ENCODE results near the gene MED9. TPM values are rescaled to one million over a fixed set of nuclear protein-coding genes. Genes with fewer than 3 reads are reported as not detected.

Gene MED9
- total and polyA plus RNA-seq, 4 donors = 6.4 to 12.5 (median 8.8) TPM

DNA sequence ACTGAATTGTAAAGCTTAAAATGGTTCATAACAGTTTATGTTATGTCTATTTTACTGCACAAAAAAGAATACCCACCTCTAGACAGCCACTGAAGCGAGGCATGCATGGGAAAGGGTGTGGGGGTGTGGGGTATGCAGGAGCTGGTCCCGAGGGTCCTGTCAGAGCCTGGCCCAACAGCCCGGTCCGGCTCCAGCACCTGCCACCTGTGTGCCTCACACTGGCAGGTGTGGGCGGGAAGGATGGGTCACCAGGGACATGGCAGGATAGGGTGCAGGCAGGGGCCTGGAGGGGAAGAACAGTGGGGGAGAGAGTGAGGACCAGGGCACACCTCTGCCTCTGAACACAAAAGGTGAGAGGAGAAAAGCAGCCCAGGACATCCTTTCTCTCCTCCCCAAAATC is 42.2 kb downstream of the MED9 start:
- no peaks in the 10 kb centered on the region for H3K27me3 ChIP-seq (ENCODE audit: control insufficient read depth in 4 of 4, insufficient read depth in 4 of 4, low read length in 3 of 4)
- 90% methylated on average over 5 of the region's 5 CpGs for WGBS
- TF ChIP-seq HNF4G (IDR thresholded peaks at IDR 0.05) (no peak), GABPA (IDR thresholded peaks at IDR 0.05 in 1 of 2, conservative IDR thresholded peaks at IDR 0.05 in 1 of 2) (no peak), RXRA (IDR thresholded peaks at IDR 0.05) (no peak)
- no peaks in the 10 kb centered on the region for H3K9me3 ChIP-seq (ENCODE audit: control insufficient read depth in 4 of 4, low read length in 3 of 4)
- no peak overlapping the region for H3K4me3 ChIP-seq (ENCODE audit: low read depth in 1 of 3, low read length in 3 of 3)
- H3K9ac ChIP-seq (ENCODE audit: low read depth in 1 of 2, low read length in 2 of 2) = no peak overlapping the region
- H3K36me3 ChIP-seq (ENCODE audit: control insufficient read depth in 4 of 4, insufficient read depth in 3 of 4, low read depth in 1 of 4, low read length in 3 of 4) = peaks cover 0 to 32% (median 8%) of the 10 kb centered on the region in 4 donors
- H3K4me1 ChIP-seq (ENCODE audit: control insufficient read depth in 4 of 4, insufficient read depth in 4 of 4, low read length in 3 of 4) = peaks cover 3 to 12% (median 8%) of the 10 kb centered on the region in 4 donors
- no peak overlapping the region for H3K27ac ChIP-seq (ENCODE audit: low read depth in 1 of 2, low read length in 2 of 2)
- DNase-seq (ENCODE audit: low spot score) = no peak

DNA sequence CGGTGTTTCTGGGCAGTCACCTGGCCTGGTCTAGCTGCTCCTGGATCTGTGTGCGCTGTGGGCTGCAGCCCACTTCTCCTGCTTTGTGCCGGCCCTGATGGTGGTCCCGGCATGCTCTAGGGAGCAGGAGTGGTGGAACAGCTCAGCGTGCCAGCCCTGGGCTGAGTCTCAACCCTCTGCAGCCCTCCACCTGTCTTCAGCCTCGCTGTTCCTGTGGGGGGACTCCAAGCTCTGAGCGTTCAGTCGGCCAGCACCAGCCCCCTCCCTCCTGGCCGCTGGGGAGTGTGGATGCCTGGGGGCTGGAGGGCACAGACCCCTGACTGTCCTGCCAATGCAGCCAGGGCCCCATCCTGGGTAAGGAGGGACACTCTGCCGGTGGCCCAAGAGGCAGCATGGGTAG is 43.1 kb downstream of the MED9 start:
- Histone ChIP-seq H3K27ac (ENCODE audit: low read depth in 1 of 2, low read length in 2 of 2) (no peak overlapping the region), H3K9me3 (ENCODE audit: control insufficient read depth in 4 of 4, low read length in 3 of 4) (no peaks in the 10 kb centered on the region), H3K4me3 (ENCODE audit: low read depth in 1 of 3, low read length in 3 of 3) (no peak overlapping the region), H3K36me3 (ENCODE audit: control insufficient read depth in 4 of 4, insufficient read depth in 3 of 4, low read depth in 1 of 4, low read length in 3 of 4) (peaks cover 0 to 32% (median 8%) of the 10 kb centered on the region in 4 donors), H3K9ac (ENCODE audit: low read depth in 1 of 2, low read length in 2 of 2) (no peak overlapping the region), H3K27me3 (ENCODE audit: control insufficient read depth in 4 of 4, insufficient read depth in 4 of 4, low read length in 3 of 4) (no peaks in the 10 kb centered on the region), H3K4me1 (ENCODE audit: control insufficient read depth in 4 of 4, insufficient read depth in 4 of 4, low read length in 3 of 4) (peaks cover 3 to 15% (median 10%) of the 10 kb centered on the region in 4 donors)
- no peak for DNase-seq (ENCODE audit: low spot score)
- TF ChIP-seq FOXA2 (IDR thresholded peaks at IDR 0.05) = no peak
- TF ChIP-seq, protein P1, sequence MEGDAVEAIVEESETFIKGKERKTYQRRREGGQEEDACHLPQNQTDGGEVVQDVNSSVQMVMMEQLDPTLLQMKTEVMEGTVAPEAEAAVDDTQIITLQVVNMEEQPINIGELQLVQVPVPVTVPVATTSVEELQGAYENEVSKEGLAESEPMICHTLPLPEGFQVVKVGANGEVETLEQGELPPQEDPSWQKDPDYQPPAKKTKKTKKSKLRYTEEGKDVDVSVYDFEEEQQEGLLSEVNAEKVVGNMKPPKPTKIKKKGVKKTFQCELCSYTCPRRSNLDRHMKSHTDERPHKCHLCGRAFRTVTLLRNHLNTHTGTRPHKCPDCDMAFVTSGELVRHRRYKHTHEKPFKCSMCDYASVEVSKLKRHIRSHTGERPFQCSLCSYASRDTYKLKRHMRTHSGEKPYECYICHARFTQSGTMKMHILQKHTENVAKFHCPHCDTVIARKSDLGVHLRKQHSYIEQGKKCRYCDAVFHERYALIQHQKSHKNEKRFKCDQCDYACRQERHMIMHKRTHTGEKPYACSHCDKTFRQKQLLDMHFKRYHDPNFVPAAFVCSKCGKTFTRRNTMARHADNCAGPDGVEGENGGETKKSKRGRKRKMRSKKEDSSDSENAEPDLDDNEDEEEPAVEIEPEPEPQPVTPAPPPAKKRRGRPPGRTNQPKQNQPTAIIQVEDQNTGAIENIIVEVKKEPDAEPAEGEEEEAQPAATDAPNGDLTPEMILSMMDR (IDR thresholded peaks at IDR 0.05; ENCODE audit: low read depth, low read length, missing input control) = no peak
- TF ChIP-seq EGR1 (IDR thresholded peaks at IDR 0.05; ENCODE audit: low read depth in 2 of 2) = no peak
- TF ChIP-seq, protein P2, sequence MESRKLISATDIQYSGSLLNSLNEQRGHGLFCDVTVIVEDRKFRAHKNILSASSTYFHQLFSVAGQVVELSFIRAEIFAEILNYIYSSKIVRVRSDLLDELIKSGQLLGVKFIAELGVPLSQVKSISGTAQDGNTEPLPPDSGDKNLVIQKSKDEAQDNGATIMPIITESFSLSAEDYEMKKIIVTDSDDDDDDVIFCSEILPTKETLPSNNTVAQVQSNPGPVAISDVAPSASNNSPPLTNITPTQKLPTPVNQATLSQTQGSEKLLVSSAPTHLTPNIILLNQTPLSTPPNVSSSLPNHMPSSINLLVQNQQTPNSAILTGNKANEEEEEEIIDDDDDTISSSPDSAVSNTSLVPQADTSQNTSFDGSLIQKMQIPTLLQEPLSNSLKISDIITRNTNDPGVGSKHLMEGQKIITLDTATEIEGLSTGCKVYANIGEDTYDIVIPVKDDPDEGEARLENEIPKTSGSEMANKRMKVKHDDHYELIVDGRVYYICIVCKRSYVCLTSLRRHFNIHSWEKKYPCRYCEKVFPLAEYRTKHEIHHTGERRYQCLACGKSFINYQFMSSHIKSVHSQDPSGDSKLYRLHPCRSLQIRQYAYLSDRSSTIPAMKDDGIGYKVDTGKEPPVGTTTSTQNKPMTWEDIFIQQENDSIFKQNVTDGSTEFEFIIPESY (IDR thresholded peaks at IDR 0.05) = no peak
- no peak for TF ChIP-seq GABPA (IDR thresholded peaks at IDR 0.05 in 1 of 2, conservative IDR thresholded peaks at IDR 0.05 in 1 of 2)
- no peak for TF ChIP-seq RAD21 (IDR thresholded peaks at IDR 0.05)
- TF ChIP-seq, protein P3, sequence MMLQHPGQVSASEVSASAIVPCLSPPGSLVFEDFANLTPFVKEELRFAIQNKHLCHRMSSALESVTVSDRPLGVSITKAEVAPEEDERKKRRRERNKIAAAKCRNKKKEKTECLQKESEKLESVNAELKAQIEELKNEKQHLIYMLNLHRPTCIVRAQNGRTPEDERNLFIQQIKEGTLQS (IDR thresholded peaks at IDR 0.05) = no peak
- 95% methylated on average over 10 of the region's 10 CpGs for WGBS

DNA sequence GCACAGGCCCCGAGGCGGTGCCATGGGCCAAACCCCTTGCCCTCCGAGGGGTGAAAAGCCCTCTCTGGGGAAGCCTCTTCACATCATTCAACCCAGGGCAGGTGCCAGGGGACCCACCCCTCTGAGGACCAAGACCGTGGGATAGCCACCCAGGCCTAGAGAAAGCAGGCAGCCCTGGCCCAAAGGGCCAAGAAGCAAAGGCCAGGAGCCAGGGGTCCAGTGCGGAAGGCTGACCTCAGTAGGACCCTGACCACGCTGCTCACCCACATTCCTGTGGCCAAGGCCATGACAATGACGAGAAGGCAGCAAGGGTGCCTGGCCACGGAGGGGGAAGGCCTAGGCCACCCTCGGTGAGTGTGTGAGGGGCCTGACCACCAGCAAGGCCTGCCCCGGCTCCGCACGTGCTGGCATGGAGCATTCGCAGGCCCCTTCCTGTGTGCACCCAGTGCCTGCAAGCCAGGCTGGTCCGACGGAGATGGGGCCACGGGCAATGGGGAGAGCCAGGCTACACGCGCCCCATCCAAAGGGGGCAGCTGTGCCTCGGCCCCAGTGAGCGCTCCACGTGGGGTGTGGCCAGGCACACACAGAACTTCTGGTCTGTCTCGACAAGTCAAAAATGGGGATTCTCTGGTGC is 43.9 kb downstream of the MED9 start:
- no peak overlapping the region for H3K9ac ChIP-seq (ENCODE audit: low read depth in 1 of 2, low read length in 2 of 2)
- H3K4me3 ChIP-seq (ENCODE audit: low read depth in 1 of 3, low read length in 3 of 3) = no peak overlapping the region
- TF ChIP-seq YY1 (IDR thresholded peaks at IDR 0.05) (no peak), RAD21 (IDR thresholded peaks at IDR 0.05) (no peak), FOXA1 (IDR thresholded peaks at IDR 0.05) (no peak), TAF1 (conservative IDR thresholded peaks at IDR 0.05) (no peak), JUND (IDR thresholded peaks at IDR 0.05) (no peak), HNF4A (conservative IDR thresholded peaks at IDR 0.05) (no peak), GABPA (IDR thresholded peaks at IDR 0.05 in 1 of 2, conservative IDR thresholded peaks at IDR 0.05 in 1 of 2) (no peak), NR2F2 (IDR thresholded peaks at IDR 0.05) (no peak), EGR1 (IDR thresholded peaks at IDR 0.05; ENCODE audit: low read depth in 2 of 2) (no peak), RXRA (IDR thresholded peaks at IDR 0.05) (no peak), HNF4G (IDR thresholded peaks at IDR 0.05) (no peak), FOXA2 (IDR thresholded peaks at IDR 0.05) (no peak)
- TF ChIP-seq, protein P4, sequence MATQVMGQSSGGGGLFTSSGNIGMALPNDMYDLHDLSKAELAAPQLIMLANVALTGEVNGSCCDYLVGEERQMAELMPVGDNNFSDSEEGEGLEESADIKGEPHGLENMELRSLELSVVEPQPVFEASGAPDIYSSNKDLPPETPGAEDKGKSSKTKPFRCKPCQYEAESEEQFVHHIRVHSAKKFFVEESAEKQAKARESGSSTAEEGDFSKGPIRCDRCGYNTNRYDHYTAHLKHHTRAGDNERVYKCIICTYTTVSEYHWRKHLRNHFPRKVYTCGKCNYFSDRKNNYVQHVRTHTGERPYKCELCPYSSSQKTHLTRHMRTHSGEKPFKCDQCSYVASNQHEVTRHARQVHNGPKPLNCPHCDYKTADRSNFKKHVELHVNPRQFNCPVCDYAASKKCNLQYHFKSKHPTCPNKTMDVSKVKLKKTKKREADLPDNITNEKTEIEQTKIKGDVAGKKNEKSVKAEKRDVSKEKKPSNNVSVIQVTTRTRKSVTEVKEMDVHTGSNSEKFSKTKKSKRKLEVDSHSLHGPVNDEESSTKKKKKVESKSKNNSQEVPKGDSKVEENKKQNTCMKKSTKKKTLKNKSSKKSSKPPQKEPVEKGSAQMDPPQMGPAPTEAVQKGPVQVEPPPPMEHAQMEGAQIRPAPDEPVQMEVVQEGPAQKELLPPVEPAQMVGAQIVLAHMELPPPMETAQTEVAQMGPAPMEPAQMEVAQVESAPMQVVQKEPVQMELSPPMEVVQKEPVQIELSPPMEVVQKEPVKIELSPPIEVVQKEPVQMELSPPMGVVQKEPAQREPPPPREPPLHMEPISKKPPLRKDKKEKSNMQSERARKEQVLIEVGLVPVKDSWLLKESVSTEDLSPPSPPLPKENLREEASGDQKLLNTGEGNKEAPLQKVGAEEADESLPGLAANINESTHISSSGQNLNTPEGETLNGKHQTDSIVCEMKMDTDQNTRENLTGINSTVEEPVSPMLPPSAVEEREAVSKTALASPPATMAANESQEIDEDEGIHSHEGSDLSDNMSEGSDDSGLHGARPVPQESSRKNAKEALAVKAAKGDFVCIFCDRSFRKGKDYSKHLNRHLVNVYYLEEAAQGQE (IDR thresholded peaks at IDR 0.05) = no peak
- TF ChIP-seq, protein P2 (IDR thresholded peaks at IDR 0.05) = no peak
- TF ChIP-seq, protein P5, sequence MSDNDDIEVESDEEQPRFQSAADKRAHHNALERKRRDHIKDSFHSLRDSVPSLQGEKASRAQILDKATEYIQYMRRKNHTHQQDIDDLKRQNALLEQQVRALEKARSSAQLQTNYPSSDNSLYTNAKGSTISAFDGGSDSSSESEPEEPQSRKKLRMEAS (IDR thresholded peaks at IDR 0.05) = no peak

More for the DNA sequence above, 43.9 kb downstream of the MED9 start:
- Histone ChIP-seq H3K27me3 (ENCODE audit: control insufficient read depth in 4 of 4, insufficient read depth in 4 of 4, low read length in 3 of 4) (no peaks in the 10 kb centered on the region), H3K36me3 (ENCODE audit: control insufficient read depth in 4 of 4, insufficient read depth in 3 of 4, low read depth in 1 of 4, low read length in 3 of 4) (peaks cover 0 to 32% (median 8%) of the 10 kb centered on the region in 4 donors), H3K9me3 (ENCODE audit: control insufficient read depth in 4 of 4, low read length in 3 of 4) (no peaks in the 10 kb centered on the region), H3K4me1 (ENCODE audit: control insufficient read depth in 4 of 4, insufficient read depth in 4 of 4, low read length in 3 of 4) (peaks cover 3 to 19% (median 10%) of the 10 kb centered on the region in 4 donors), H3K27ac (ENCODE audit: low read depth in 1 of 2, low read length in 2 of 2) (no peak overlapping the region)
- no peak for DNase-seq (ENCODE audit: low spot score)
- 96% methylated on average over 22 of the region's 22 CpGs for WGBS

Data from liver (tissue), 9 donors.